ENCODE data around the gene PTPN14. TPM values are rescaled to one million over a fixed set of nuclear protein-coding genes. Genes with fewer than 3 reads are reported as not detected.

Gene PTPN14
- total and polyA plus RNA-seq, 2 of the 8 experiments (the other 6 are each of a cell fraction or from before 2014, with no cell fraction given) = 14.4 to 93.6 TPM

GRCh38 chr1:214567481-214567980 is 16.1 kb upstream of the PTPN14 start (continued):
- no peak for TF ChIP-seq CHD7 (IDR thresholded peaks at IDR 0.05; ENCODE audit: insufficient replicate concordance, low read length)
- no peak for TF ChIP-seq CHD1 (IDR thresholded peaks at IDR 0.05; ENCODE audit: low read depth, low read length)
- no peak for TF ChIP-seq BRCA1 (IDR thresholded peaks at IDR 0.05; ENCODE audit: low read depth, low read length)
- TF ChIP-seq SIN3A (conservative IDR thresholded peaks at IDR 0.05 in 1 of 2, IDR thresholded peaks at IDR 0.05 in 1 of 2; ENCODE audit: low read depth in 1 of 2, low read length in 2 of 2) = no peak
- no peak for TF ChIP-seq ASH2L (IDR thresholded peaks at IDR 0.05; ENCODE audit: low read length)
